ENCODE data around the gene IL31.

The IL31 gene

DNA sequence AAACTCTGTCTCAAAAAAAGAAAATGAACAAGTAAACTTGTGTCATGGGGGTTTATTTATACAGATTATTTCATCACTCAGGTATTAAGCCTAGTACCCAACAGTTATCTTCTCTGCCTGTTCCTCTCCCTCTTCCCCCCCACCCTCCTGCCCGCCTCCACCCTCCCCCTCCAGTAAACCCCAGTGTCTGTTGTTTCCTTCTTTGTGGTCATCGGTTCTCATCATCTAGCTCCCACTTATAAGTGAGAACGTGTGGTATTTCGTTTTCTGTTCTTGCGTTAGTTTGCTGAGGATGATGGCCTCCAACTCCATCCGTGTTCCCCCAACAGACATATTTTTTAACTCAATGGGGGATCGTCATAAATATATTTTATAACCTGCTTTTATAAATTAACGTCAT is 12.3 kb downstream of the IL31 start:
- CTCF ChIA-PET: interaction anchor here (0.6 kb wide), 1 partner anchor 43 kb away, joined by 3 read pairs; no protein-coding TSS in a partner anchor

GRCh38 chr12:122160761-122161160 is 13.3 kb downstream of the IL31 start:
- Histone ChIP-seq H3K4me3 (ENCODE audit: low read depth, low read length) (no peak overlapping the region), H3K27ac (ENCODE audit: extremely low read depth, low read depth, low read length) (no peak overlapping the region), H3K4me1 (ENCODE audit: control insufficient read depth, insufficient read depth, low read length) (no peaks in the 10 kb centered on the region), H3K9me3 (ENCODE audit: control insufficient read depth, insufficient read depth, low read depth, low read length) (no peaks in the 10 kb centered on the region), H3K36me3 (ENCODE audit: control insufficient read depth in 2 of 2, insufficient read depth in 1 of 2, low read length in 2 of 2) (no peaks in the 10 kb centered on the region)
- TF ChIP-seq KLF8 (tag by site-specific recombination; IDR thresholded peaks at IDR 0.05) (no peak), ZNF18 (tag by site-specific recombination; IDR thresholded peaks at IDR 0.05) (no peak), OSR2 (tag by site-specific recombination; IDR thresholded peaks at IDR 0.05) (no peak), ZNF362 (tag by site-specific recombination; IDR thresholded peaks at IDR 0.05) (no peak), ZNF660 (tag by site-specific recombination; IDR thresholded peaks at IDR 0.05) (no peak), ZFP69B (tag by site-specific recombination; IDR thresholded peaks at IDR 0.05) (no peak), YY2 (tag by site-specific recombination; IDR thresholded peaks at IDR 0.05) (no peak), ZNF692 (tag by site-specific recombination; IDR thresholded peaks at IDR 0.05) (no peak), ZNF23 (tag by site-specific recombination; IDR thresholded peaks at IDR 0.05; ENCODE audit: borderline replicate concordance) (no peak), ZSCAN18 (tag by site-specific recombination; IDR thresholded peaks at IDR 0.05) (no peak), WT1 (tag by site-specific recombination; IDR thresholded peaks at IDR 0.05) (no peak), ZNF426 (tag by site-specific recombination; IDR thresholded peaks at IDR 0.05) (no peak), ZNF155 (tag by site-specific recombination; IDR thresholded peaks at IDR 0.05) (no peak), ZNF621 (tag by site-specific recombination; IDR thresholded peaks at IDR 0.05) (no peak), IKZF3 (tag by site-specific recombination; IDR thresholded peaks at IDR 0.05) (no peak), ZBTB1 (tag by site-specific recombination; IDR thresholded peaks at IDR 0.05) (no peak)
- TF ChIP-seq, protein P1, sequence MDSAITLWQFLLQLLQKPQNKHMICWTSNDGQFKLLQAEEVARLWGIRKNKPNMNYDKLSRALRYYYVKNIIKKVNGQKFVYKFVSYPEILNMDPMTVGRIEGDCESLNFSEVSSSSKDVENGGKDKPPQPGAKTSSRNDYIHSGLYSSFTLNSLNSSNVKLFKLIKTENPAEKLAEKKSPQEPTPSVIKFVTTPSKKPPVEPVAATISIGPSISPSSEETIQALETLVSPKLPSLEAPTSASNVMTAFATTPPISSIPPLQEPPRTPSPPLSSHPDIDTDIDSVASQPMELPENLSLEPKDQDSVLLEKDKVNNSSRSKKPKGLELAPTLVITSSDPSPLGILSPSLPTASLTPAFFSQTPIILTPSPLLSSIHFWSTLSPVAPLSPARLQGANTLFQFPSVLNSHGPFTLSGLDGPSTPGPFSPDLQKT (IDR thresholded peaks at IDR 0.05; ENCODE audit: borderline replicate concordance, low read depth, low read length): no peak
- CTCF ChIA-PET: no interaction called here
- POLR2A ChIA-PET: no interaction called here

More for the DNA sequence above, 12.3 kb downstream of the IL31 start:
- Histone ChIP-seq H3K36me3 (ENCODE audit: control insufficient read depth in 2 of 2, insufficient read depth in 1 of 2, low read length in 2 of 2) (no peaks in the 10 kb centered on the region), H3K4me3 (ENCODE audit: low read depth, low read length) (no peak overlapping the region), H3K27ac (ENCODE audit: extremely low read depth, low read depth, low read length) (no peak overlapping the region), H3K4me1 (ENCODE audit: control insufficient read depth, insufficient read depth, low read length) (no peaks in the 10 kb centered on the region), H3K9me3 (ENCODE audit: control insufficient read depth, insufficient read depth, low read depth, low read length) (no peaks in the 10 kb centered on the region)
- TF ChIP-seq, protein P2, sequence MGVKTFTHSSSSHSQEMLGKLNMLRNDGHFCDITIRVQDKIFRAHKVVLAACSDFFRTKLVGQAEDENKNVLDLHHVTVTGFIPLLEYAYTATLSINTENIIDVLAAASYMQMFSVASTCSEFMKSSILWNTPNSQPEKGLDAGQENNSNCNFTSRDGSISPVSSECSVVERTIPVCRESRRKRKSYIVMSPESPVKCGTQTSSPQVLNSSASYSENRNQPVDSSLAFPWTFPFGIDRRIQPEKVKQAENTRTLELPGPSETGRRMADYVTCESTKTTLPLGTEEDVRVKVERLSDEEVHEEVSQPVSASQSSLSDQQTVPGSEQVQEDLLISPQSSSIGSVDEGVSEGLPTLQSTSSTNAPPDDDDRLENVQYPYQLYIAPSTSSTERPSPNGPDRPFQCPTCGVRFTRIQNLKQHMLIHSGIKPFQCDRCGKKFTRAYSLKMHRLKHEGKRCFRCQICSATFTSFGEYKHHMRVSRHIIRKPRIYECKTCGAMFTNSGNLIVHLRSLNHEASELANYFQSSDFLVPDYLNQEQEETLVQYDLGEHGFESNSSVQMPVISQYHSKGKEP (tag by site-specific recombination; IDR thresholded peaks at IDR 0.05): no peak
- no peak for TF ChIP-seq ZNF433 (tag by site-specific recombination; IDR thresholded peaks at IDR 0.05; ENCODE audit: low read depth)
- TF ChIP-seq ZNF214 (tag by site-specific recombination; IDR thresholded peaks at IDR 0.05; ENCODE audit: borderline replicate concordance): no peak
- TF ChIP-seq, protein P3, sequence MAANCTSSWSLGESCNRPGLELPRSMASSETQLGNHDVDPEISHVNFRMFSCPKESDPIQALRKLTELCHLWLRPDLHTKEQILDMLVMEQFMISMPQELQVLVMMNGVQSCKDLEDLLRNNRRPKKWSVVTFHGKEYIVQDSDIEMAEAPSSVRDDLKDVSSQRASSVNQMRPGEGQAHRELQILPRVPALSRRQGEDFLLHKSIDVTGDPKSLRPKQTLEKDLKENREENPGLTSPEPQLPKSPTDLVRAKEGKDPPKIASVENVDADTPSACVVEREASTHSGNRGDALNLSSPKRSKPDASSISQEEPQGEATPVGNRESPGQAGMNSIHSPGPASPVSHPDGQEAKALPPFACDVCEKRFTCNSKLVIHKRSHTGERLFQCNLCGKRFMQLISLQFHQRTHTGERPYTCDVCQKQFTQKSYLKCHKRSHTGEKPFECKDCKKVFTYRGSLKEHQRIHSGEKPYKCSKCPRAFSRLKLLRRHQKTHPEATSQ (tag by site-specific recombination; IDR thresholded peaks at IDR 0.05): no peak
- no peak for TF ChIP-seq SP7 (tag by site-specific recombination; IDR thresholded peaks at IDR 0.05)
- no peak for TF ChIP-seq ZNF792 (tag by site-specific recombination; IDR thresholded peaks at IDR 0.05)
- POLR2A ChIA-PET: no interaction called here
